H1 (cell line): ENCODE measurements around the gene IFTAP.

Experiments used
- BRCA1 ChIP-seq: IDR thresholded peaks from 2 replicates; pipeline ENCODE4 v1.6.1; 2012; ENCODE audit warnings: low read depth, low read length, improper control_type of control experiment
- CHD1 ChIP-seq: IDR thresholded peaks from 2 replicates; pipeline ENCODE4 v1.6.1; 2012; ENCODE audit warnings: low read depth, low read length, improper control_type of control experiment
- CTCF ChIP-seq, 3 experiments: IDR thresholded peaks; 1 replicate in 2 of 3; 2 replicates in 1 of 3; pipeline versions ENCODE4 v1.5.1 to v1.6.1; 2011; ENCODE audit warnings: low read length in 3 of 3, mild to moderate bottlenecking in 3 of 3, inconsistent platforms in 2 of 3, low read depth in 1 of 3, moderate library complexity in 1 of 3; ENCODE audit not compliant: insufficient read depth in 1 of 3; ENCODE audit errors: control extremely low read depth in 1 of 3
- EP300 ChIP-seq, 2 experiments: IDR thresholded peaks; 1 replicate in 1 of 2; 2 replicates in 1 of 2; pipeline ENCODE4 v1.6.1; 2011 to 2012; ENCODE audit warnings: low read depth in 2 of 2, low read length in 2 of 2, mild to moderate bottlenecking in 2 of 2, borderline replicate concordance in 1 of 2, inconsistent platforms in 1 of 2, moderate library complexity in 1 of 2
- EZH2 ChIP-seq: fragments of 200-600 bp; sonication (generic); IDR thresholded peaks from 2 replicates; pipeline ENCODE4 v1.7.1; 2012; ENCODE audit warnings: low read depth, mild to moderate bottlenecking, moderate library complexity, low read length, inconsistent platforms; ENCODE audit not compliant: severe bottlenecking
- MAFK ChIP-seq: IDR thresholded peaks from 2 replicates; pipeline ENCODE4 v1.6.1; 2012; ENCODE audit warnings: low read depth, mild to moderate bottlenecking, improper control_type of control experiment, low read length
- PHF8 ChIP-seq: fragments of 200-600 bp; sonication (generic); conservative IDR thresholded peaks from 2 replicates; pipeline ENCODE4 v1.7.1; 2012; ENCODE audit warnings: low read depth, mild to moderate bottlenecking, inconsistent platforms, low read length, moderate library complexity
- POLR2A ChIP-seq, 2 experiments: IDR thresholded peaks; 1 replicate in 1 of 2; 2 replicates in 1 of 2; pipeline ENCODE4 v1.6.1; 2011; ENCODE audit warnings: low read depth in 2 of 2, low read length in 2 of 2, mild to moderate bottlenecking in 2 of 2; ENCODE audit errors: control extremely low read depth in 1 of 2
- POLR2AphosphoS5 ChIP-seq: IDR thresholded peaks from 2 replicates; pipeline ENCODE4 v1.6.1; 2011; ENCODE audit warnings: low read depth, low read length
- RAD21 ChIP-seq, 2 experiments: IDR thresholded peaks in 1 of 2; conservative IDR thresholded peaks in 1 of 2; 2 replicates each; pipeline ENCODE4 v1.6.1; 2011; ENCODE audit warnings: low read depth in 2 of 2, low read length in 2 of 2, improper control_type of control experiment in 1 of 2, inconsistent platforms in 1 of 2, mild to moderate bottlenecking in 1 of 2, moderate library complexity in 1 of 2
- RBBP5 ChIP-seq: IDR thresholded peaks from 2 replicates; pipeline ENCODE4 v1.7.1; 2012; ENCODE audit warnings: low read depth, mild to moderate bottlenecking, inconsistent platforms, low read length, moderate library complexity, borderline replicate concordance
- SRF ChIP-seq: IDR thresholded peaks from 2 replicates; pipeline ENCODE4 v1.6.1; 2011; ENCODE audit warnings: mild to moderate bottlenecking, low read depth, low read length, moderate library complexity
- USF2 ChIP-seq: IDR thresholded peaks from 2 replicates; pipeline ENCODE4 v1.6.1; 2011; ENCODE audit warnings: low read length, improper control_type of control experiment

GRCh38 chr11:36631774-36632173 is 37.5 kb downstream of the IFTAP start:
- TF ChIP-seq CTCF (IDR thresholded peaks at IDR 0.05; ENCODE audit: control extremely low read depth in 1 of 3, insufficient read depth in 1 of 3, low read depth in 1 of 3, low read length in 3 of 3) (no peak), RBBP5 (no peak), EP300 (IDR thresholded peaks at IDR 0.05; ENCODE audit: borderline replicate concordance in 1 of 2, low read depth in 2 of 2, low read length in 2 of 2) (no peak), BRCA1 (no peak), USF2 (no peak), POLR2AphosphoS5 (no peak), EZH2 (no peak), RAD21 (IDR thresholded peaks at IDR 0.05 in 1 of 2, conservative IDR thresholded peaks at IDR 0.05 in 1 of 2; ENCODE audit: low read depth in 2 of 2, low read length in 2 of 2) (no peak), CHD1 (no peak), MAFK (no peak), SRF (no peak), POLR2A (IDR thresholded peaks at IDR 0.05; ENCODE audit: control extremely low read depth in 1 of 2, low read depth in 2 of 2, low read length in 2 of 2) (no peak), PHF8 (no peak)
